Stimulated activated CD8-positive, alpha-beta memory T cell treated with anti-CD3 and anti-CD28 coated beads, Interleukin-12 subunit alpha, Interleukin-12 subunit beta, amount 100 ng/mL, for 4 hours (primary cell): ENCODE results near the gene B3GLCT.
"Not testable (repeated sequence)": the region's sequence is repeated elsewhere in the genome, so short reads cannot be mapped to it uniquely, and the experiment has no call there.

Experiments used
- DNase-seq: peaks from one replicate; pipeline ENCODE4 v3.0.0-alpha.2; 2020; ENCODE audit warnings: low read depth

The B3GLCT gene

GRCh38 chr13:31278869-31279268 is 79.1 kb downstream of the B3GLCT start:
- DNase-seq = no peak

- DNase-seq = no peak
These were observed 83.1 kb downstream of the B3GLCT start for GRCh38 chr13:31282741-31283455.

- DNase-seq = no peak
These were observed 87.2 kb downstream of the B3GLCT start for GRCh38 chr13:31286930-31287329.

GRCh38 chr13:31301119-31301518 is 101.3 kb downstream of the B3GLCT start:
- no peak for DNase-seq

- no peak for DNase-seq
These were observed 110.6 kb downstream of the B3GLCT start for GRCh38 chr13:31310356-31310755.

GRCh38 chr13:31310786-31311185 is 111.0 kb downstream of the B3GLCT start:
- no peak for DNase-seq

GRCh38 chr13:31311921-31312320 is 112.1 kb downstream of the B3GLCT start:
- DNase-seq = no peak

- DNase-seq = no peak
These were observed 115.2 kb downstream of the B3GLCT start for GRCh38 chr13:31314961-31315360.

- DNase-seq = no peak
These were observed 121.2 kb downstream of the B3GLCT start for GRCh38 chr13:31320946-31321345.

GRCh38 chr13:31321457-31321856 is 121.7 kb downstream of the B3GLCT start:
- DNase-seq = no peak

- DNase-seq = no peak
These were observed 122.3 kb downstream of the B3GLCT start for GRCh38 chr13:31322026-31322425.

GRCh38 chr13:31322702-31323405 is 123.1 kb downstream of the B3GLCT start:
- no peak for DNase-seq

GRCh38 chr13:31327182-31327860 is 127.5 kb downstream of the B3GLCT start:
- no peak for DNase-seq

GRCh38 chr13:31328549-31329235 is 128.9 kb downstream of the B3GLCT start:
- DNase-seq = no peak

- no peak for DNase-seq
These were observed 130.5 kb downstream of the B3GLCT start for GRCh38 chr13:31330236-31330635.

- DNase-seq = no peak
These were observed 131.3 kb downstream of the B3GLCT start for GRCh38 chr13:31331068-31331467.

- DNase-seq = no peak
These were observed 134.8 kb downstream of the B3GLCT start for GRCh38 chr13:31334547-31334946.

- DNase-seq = no peak
These were observed 135.3 kb downstream of the B3GLCT start for GRCh38 chr13:31334994-31335557.

- DNase-seq = not testable (repeated sequence)
These were observed 139.8 kb downstream of the B3GLCT start for GRCh38 chr13:31339616-31340015.

- DNase-seq = not testable (repeated sequence)
These were observed 141.1 kb downstream of the B3GLCT start for GRCh38 chr13:31340848-31341247.

- DNase-seq = no peak
These were observed 147.1 kb downstream of the B3GLCT start for GRCh38 chr13:31346891-31347290.

- DNase-seq = no peak
These were observed 149.4 kb downstream of the B3GLCT start for GRCh38 chr13:31349156-31349555.
